Skeletal muscle tissue (tissue), 4 donors: ENCODE results near the gene MAFB. TPM values are rescaled to one million over a fixed set of nuclear protein-coding genes. Genes with fewer than 3 reads are reported as not detected.

Experiments
- H3K27ac ChIP-seq: one replicate; pipeline ENCODE4 v1.7.0; 2013; ENCODE audit warnings: mild to moderate bottlenecking, low read depth, low read length, inconsistent platforms
- H3K27me3 ChIP-seq, 3 donors: one replicate each; pipeline ENCODE4 v1.7.0; 2013; ENCODE audit warnings: low read length in 3 of 3; ENCODE audit not compliant: control insufficient read depth in 3 of 3, insufficient read depth in 3 of 3
- H3K36me3 ChIP-seq, 3 donors: one replicate each; pipeline ENCODE4 v1.7.0; 2013; ENCODE audit warnings: low read length in 3 of 3; ENCODE audit not compliant: control insufficient read depth in 3 of 3, insufficient read depth in 3 of 3
- H3K4me1 ChIP-seq, 3 donors: one replicate each; pipeline ENCODE4 v1.7.0; 2013; ENCODE audit warnings: low read length in 3 of 3, mild to moderate bottlenecking in 3 of 3; ENCODE audit not compliant: control insufficient read depth in 3 of 3, insufficient read depth in 3 of 3
- H3K4me3 ChIP-seq, 3 donors: one replicate each; pipeline ENCODE4 v1.7.0; 2013; ENCODE audit warnings: low read length in 3 of 3
- H3K9ac ChIP-seq, 3 donors: one replicate each; pipeline ENCODE4 v1.7.0; 2013; ENCODE audit warnings: low read length in 3 of 3, mild to moderate bottlenecking in 3 of 3, moderate library complexity in 2 of 3, low read depth in 1 of 3
- H3K9me3 ChIP-seq, 3 donors: one replicate each; pipeline ENCODE4 v1.7.0; 2013; ENCODE audit warnings: low read length in 3 of 3; ENCODE audit not compliant: control insufficient read depth in 3 of 3
- total RNA-seq: library from RNA; depleted of rRNA; stranded (reverse); fragments of >200 nt; gene quantifications from one replicate; pipeline ENCODE4 v1.2.3, GENCODE V29; 2014
- donor health status: Osteomylitis.

MAFB gene
- total RNA-seq, 1 donor from 2014 or later: 9.9 TPM

DNA sequence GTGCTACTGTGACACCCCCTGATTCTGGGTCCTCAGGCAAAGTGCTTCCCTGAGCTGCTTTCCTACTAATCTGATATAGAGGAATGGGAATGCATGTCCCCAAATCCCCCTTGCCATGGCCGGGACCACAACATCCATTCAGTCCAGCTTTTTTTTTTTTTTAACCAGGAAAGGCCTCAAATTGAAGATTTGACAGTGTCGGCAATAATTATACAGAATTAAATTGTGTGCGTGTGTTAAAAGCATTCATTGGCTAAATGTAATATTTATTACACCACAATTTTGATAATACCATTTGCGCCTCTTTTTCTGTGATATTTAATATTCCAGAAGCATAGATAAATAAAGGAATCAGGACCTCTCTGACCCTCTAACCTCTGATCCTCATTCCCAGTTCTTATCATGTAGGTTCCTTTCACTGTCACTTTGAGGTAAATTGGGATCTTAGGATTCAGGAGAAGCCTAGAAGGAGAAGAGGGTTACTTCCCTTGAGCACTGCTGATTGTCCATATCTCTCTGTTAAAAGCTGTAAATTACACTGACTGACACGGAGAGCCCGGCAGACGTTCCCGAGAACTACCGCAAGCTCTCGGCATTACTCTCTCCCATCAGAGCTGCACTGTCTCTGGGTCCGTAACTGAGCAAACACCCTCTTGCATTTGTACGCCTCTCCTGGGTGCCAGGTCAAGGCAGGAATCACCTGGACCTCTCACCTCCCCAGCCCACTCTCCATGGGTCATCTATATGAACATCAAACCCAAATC lies 29.4 kb upstream of the MAFB start:
- Histone ChIP-seq H3K9ac (no peak overlapping the region), H3K27ac (no peak overlapping the region), H3K9me3 (no peaks in the 10 kb centered on the region), H3K27me3 (peaks cover 0 to 4% (median 0%) of the 10 kb centered on the region in 3 donors), H3K36me3 (no peaks in the 10 kb centered on the region), H3K4me1 (peaks cover 0 to 3% (median 0%) of the 10 kb centered on the region in 3 donors), H3K4me3 (no peak overlapping the region)

DNA sequence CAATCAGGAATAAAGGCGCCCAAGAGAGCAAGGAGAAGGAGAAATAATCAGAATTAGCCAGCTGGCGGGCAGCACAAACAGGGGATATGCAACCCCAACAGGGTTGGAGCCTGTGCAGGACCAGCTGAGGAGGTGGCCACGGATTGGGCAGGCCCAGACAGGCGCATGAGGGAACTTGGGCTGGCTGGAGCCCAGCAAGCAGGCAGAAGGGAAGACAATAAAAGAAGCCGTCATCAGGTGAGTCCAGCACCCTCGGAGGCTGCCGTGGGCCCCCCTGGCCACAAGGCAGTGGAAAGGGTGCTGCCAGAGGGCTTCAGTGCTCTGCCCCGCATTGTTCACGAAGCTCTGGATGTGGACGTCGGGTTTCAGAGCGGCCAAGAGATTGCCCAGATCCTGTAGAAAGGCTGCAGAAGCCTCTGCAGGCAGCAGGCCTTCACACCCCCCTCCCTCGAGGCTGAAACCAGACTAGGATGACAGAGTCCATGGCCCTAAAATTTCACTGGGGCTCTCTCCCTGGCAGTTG lies 28.4 kb upstream of the MAFB start:
- H3K27me3 ChIP-seq: peaks cover 0 to 4% (median 0%) of the 10 kb centered on the region in 3 donors
- no peak overlapping the region for H3K4me3 ChIP-seq
- no peak overlapping the region for H3K9ac ChIP-seq
- H3K27ac ChIP-seq: no peak overlapping the region
- no peaks in the 10 kb centered on the region for H3K9me3 ChIP-seq
- no peaks in the 10 kb centered on the region for H3K36me3 ChIP-seq
- peaks cover 0 to 3% (median 0%) of the 10 kb centered on the region in 3 donors for H3K4me1 ChIP-seq

DNA sequence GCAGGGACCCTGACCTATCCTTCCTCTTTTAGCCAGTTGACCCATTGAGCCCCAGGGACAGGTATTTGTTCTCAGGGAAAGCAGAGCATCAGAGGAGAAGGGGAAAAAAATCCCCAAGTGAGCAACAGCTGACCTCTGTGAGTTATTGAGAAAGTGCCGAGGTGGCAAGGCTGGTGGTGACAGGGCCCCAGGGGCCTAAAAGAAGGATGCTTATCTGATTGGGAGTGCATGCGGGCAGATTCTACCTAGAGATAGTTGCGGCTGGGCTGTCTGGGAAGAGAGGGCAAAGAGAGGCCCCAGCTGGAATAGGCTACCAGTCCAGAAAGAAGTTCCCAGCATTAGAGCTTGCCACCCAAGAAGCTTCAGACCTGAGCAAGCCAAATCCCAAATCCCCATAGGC lies 26.5 kb upstream of the MAFB start:
- Histone ChIP-seq H3K9me3 (no peaks in the 10 kb centered on the region), H3K27me3 (peaks cover 4 to 12% (median 12%) of the 10 kb centered on the region in 3 donors), H3K9ac (no peak overlapping the region), H3K4me1 (peaks cover 0 to 3% (median 0%) of the 10 kb centered on the region in 3 donors), H3K4me3 (no peak overlapping the region), H3K27ac (no peak overlapping the region), H3K36me3 (no peaks in the 10 kb centered on the region)

DNA sequence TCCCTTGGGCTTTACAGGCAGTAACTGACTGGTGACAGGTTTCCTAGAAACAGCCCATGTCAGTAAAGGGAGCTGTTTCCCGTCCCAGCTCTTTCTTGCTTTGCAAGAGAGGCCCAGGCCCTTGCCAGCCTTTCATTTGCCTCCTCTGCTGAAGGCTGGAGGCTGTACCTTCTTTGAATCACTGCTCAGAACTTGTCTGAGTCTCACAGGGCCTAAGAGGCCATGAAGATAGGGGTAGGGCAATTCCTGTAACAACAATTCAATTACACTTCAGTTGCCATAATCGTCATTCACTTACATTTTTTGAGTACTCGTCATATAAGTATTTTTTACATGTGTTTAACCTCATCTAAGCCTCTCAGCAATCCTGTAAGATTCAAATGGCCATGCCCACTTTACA lies 25.9 kb upstream of the MAFB start:
- Histone ChIP-seq H3K27ac (no peak overlapping the region), H3K27me3 (peaks cover 4 to 13% (median 12%) of the 10 kb centered on the region in 3 donors), H3K9me3 (no peaks in the 10 kb centered on the region), H3K9ac (no peak overlapping the region), H3K36me3 (no peaks in the 10 kb centered on the region), H3K4me1 (peaks cover 0 to 3% (median 0%) of the 10 kb centered on the region in 3 donors), H3K4me3 (no peak overlapping the region)

DNA sequence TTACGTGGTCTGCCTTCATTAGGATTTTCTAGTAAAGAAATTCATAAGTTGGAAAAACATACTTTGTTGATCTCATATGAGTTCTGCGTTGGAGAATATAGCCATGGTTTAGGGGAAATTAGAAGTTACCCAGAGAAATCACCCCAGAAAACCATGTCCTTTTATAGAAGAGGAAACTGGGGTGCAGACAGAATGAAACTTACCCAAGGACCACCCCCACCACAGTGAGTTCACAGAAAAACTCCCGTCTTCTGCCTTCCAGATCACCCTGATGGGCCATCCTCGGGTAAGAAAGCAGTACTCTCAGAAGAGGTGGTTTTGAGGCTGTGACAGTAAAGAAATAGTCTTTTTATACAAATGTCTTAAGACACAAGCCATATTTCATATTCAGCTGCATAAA lies 25.1 kb upstream of the MAFB start:
- Histone ChIP-seq H3K27me3 (peaks cover 4 to 13% (median 12%) of the 10 kb centered on the region in 3 donors), H3K9me3 (no peaks in the 10 kb centered on the region), H3K4me3 (no peak overlapping the region), H3K4me1 (peaks cover 0 to under 1% (median 0%) of the 10 kb centered on the region in 3 donors), H3K9ac (no peak overlapping the region), H3K36me3 (no peaks in the 10 kb centered on the region), H3K27ac (no peak overlapping the region)

DNA sequence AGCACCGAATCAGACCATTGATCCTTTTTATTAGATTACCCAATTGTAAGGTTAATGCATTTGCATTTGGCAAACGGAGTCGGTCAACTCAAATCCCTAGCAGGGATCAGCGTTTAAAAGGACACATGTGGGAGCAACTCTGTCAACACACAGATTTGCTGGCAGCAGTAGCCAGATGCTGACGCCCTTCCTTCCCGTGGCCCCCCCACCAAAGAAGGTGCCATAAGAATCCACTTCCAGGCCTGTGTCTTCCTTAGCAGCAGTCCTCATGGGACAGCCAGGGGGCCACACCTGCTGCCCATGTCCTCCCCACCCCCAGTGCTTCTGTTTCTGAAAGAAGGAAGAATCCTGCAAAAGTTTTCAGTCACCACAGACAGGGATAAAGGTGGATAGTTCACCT lies 24.5 kb upstream of the MAFB start:
- Histone ChIP-seq H3K27me3 (peaks cover 4 to 13% (median 12%) of the 10 kb centered on the region in 3 donors), H3K4me3 (no peak overlapping the region), H3K27ac (no peak overlapping the region), H3K9ac (no peak overlapping the region), H3K4me1 (no peaks in the 10 kb centered on the region), H3K9me3 (no peaks in the 10 kb centered on the region), H3K36me3 (no peaks in the 10 kb centered on the region)

DNA sequence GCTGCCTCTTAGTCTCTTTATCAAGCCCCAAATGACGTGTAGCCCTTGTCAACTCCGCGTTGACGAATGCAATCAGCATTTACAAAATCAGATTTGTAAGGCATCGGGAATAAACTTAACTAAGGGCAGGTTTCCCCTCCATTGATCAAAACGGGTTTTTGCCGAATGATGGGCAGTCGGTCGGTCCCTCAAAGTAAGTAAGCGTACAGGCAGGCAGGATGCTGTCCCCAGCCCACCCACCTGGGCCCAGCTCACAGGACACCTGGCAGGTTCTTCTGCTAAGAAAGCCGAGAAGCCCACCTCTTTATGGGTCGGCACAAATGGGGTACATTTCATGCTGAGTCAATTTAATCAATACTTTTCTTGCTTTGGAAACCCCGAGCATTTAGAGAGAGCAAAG lies 22.0 kb upstream of the MAFB start:
- Histone ChIP-seq H3K4me1 (no peaks in the 10 kb centered on the region), H3K4me3 (no peak overlapping the region), H3K27me3 (peaks cover 4 to 13% (median 12%) of the 10 kb centered on the region in 3 donors), H3K27ac (no peak overlapping the region), H3K36me3 (no peaks in the 10 kb centered on the region), H3K9me3 (no peaks in the 10 kb centered on the region), H3K9ac (no peak overlapping the region)

DNA sequence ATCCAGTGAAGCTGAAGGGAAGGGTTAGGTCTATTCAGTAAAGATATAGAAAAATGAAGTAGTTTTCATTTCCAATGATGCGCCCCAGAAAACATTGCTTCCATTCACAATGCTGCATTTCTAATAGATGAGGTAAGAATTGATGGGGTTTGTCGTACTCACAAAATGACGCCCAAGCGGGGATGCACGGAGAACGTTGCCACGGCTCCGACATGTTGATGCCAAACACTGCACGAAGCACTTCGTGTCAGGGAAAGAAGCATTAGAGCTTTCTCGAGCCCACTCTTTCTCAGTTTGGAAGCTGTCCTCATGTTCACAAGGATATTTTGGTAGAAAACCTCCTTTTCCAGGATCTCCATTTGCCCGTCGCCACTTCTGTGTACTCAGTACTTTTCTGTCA lies 21.6 kb upstream of the MAFB start:
- Histone ChIP-seq H3K27me3 (peaks cover 0 to 13% (median 12%) of the 10 kb centered on the region in 3 donors), H3K36me3 (no peaks in the 10 kb centered on the region), H3K4me3 (no peak overlapping the region), H3K27ac (no peak overlapping the region), H3K4me1 (no peaks in the 10 kb centered on the region), H3K9me3 (no peaks in the 10 kb centered on the region), H3K9ac (no peak overlapping the region)

DNA sequence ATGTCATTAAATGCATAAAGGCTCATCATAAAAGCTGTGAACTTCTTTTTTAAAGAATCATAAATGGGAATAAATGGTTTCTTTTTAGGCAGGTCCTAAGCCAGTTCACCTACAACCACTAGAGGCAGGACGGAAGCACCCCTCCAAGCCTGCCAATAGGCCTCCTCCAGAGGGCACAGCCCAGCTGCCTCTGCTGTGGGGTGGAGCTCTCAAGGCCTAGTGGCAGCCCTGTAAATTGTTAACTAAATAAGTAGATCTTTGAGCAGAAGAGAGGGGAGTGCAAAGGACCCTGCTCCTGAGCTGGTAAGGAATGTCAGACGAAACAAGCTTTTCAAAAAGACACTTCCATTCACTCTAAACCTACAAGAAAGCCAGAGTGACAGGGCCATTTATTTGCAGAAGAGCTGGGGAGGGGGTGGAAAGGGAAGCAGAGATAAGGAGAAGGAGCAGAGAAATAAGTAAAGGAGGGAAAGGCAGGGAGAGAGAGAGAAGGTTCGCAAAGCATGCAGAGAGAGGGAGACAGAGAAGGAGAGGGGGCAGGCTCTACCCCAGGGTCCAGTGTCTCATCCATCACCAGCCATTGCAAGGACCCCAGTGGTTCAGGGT lies 18.0 kb upstream of the MAFB start:
- no peaks in the 10 kb centered on the region for H3K36me3 ChIP-seq
- no peak overlapping the region for H3K9ac ChIP-seq
- no peak overlapping the region for H3K4me3 ChIP-seq
- H3K9me3 ChIP-seq: no peaks in the 10 kb centered on the region
- no peak overlapping the region for H3K27ac ChIP-seq
- no peaks in the 10 kb centered on the region for H3K4me1 ChIP-seq
- H3K27me3 ChIP-seq: peaks cover 0 to 12% (median 11%) of the 10 kb centered on the region in 3 donors

DNA sequence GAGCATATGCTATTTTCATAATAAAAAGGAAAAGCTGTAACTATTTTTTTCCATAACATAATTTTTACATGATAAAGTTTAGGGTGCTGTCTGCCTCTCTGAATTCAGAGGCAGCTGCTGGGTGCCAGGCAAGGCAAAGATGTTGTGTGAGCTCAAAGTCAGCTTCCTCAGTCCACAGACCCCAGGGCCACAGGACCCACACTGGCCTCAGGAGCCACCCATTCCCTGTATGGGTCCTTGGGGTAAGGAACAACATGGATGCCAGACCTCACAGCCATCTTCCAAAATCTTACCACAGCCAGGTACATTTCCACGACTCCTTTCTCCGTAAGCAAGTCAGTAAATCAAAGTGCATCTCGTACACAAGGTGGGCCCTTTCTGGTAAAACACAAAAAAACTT lies 16.4 kb upstream of the MAFB start:
- Histone ChIP-seq H3K9ac (no peak overlapping the region), H3K27ac (no peak overlapping the region), H3K27me3 (peaks cover 0 to 2% (median 0%) of the 10 kb centered on the region in 3 donors), H3K4me1 (no peaks in the 10 kb centered on the region), H3K4me3 (no peak overlapping the region), H3K9me3 (no peaks in the 10 kb centered on the region), H3K36me3 (no peaks in the 10 kb centered on the region)
